HL-60 (cell line): ENCODE results near the gene PGR.

Source experiments
- DNase-seq, 2 experiments: peaks; one replicate each; pipeline ENCODE4 v3.0.0-alpha.2; 2010 to 2020; ENCODE audit warnings: low read depth in 1 of 2, low spot score in 1 of 2
- H3K27ac ChIP-seq: fragments of 250-450 bp; sonication (Bioruptor Pico); replicated peaks from 2 replicates; pipeline ENCODE4 v1.5.1; 2020; ENCODE audit warnings: mild to moderate bottlenecking, moderate library complexity
- H3K27me3 ChIP-seq: fragments of 250-450 bp; sonication (Bioruptor Pico); 2 replicates; pipeline ENCODE4 v1.5.1; 2021; ENCODE audit warnings: mild to moderate bottlenecking, moderate library complexity; ENCODE audit not compliant: insufficient read depth, poor library complexity, severe bottlenecking
- H3K4me3 ChIP-seq: replicated peaks from 2 replicates; pipeline ENCODE4 v1.5.1; 2011; ENCODE audit warnings: mild to moderate bottlenecking, control low read depth, low read length; ENCODE audit not compliant: insufficient read depth
- GABPA ChIP-seq: IDR thresholded peaks from 2 replicates; pipeline ENCODE4 v1.6.1; 2012; ENCODE audit warnings: low read depth
- POLR2AphosphoS5 ChIP-seq: IDR thresholded peaks from 2 replicates; pipeline ENCODE4 v1.6.1; 2012; ENCODE audit warnings: low read depth
- SPI1 ChIP-seq: IDR thresholded peaks from 2 replicates; pipeline ENCODE4 v1.6.1; 2012; ENCODE audit warnings: low read depth, mild to moderate bottlenecking, borderline replicate concordance
- TF ChIP-seq, protein P1 (sequence below): IDR thresholded peaks from one replicate; pipeline ENCODE4 v1.5.1; 2011; ENCODE audit warnings: low read length, control low read depth, inconsistent platforms; ENCODE audit not compliant: insufficient read depth
- TF ChIP-seq, protein P2 (sequence below): IDR thresholded peaks from 2 replicates; pipeline ENCODE4 v1.6.1; 2012; ENCODE audit warnings: low read depth; ENCODE audit not compliant: insufficient replicate concordance

The PGR gene

GRCh38 chr11:101059331-101059730 lies 70.3 kb downstream of the PGR start:
- TF ChIP-seq, protein P1, sequence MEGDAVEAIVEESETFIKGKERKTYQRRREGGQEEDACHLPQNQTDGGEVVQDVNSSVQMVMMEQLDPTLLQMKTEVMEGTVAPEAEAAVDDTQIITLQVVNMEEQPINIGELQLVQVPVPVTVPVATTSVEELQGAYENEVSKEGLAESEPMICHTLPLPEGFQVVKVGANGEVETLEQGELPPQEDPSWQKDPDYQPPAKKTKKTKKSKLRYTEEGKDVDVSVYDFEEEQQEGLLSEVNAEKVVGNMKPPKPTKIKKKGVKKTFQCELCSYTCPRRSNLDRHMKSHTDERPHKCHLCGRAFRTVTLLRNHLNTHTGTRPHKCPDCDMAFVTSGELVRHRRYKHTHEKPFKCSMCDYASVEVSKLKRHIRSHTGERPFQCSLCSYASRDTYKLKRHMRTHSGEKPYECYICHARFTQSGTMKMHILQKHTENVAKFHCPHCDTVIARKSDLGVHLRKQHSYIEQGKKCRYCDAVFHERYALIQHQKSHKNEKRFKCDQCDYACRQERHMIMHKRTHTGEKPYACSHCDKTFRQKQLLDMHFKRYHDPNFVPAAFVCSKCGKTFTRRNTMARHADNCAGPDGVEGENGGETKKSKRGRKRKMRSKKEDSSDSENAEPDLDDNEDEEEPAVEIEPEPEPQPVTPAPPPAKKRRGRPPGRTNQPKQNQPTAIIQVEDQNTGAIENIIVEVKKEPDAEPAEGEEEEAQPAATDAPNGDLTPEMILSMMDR, result no peak
- no peak for TF ChIP-seq SPI1
- TF ChIP-seq, protein P2, sequence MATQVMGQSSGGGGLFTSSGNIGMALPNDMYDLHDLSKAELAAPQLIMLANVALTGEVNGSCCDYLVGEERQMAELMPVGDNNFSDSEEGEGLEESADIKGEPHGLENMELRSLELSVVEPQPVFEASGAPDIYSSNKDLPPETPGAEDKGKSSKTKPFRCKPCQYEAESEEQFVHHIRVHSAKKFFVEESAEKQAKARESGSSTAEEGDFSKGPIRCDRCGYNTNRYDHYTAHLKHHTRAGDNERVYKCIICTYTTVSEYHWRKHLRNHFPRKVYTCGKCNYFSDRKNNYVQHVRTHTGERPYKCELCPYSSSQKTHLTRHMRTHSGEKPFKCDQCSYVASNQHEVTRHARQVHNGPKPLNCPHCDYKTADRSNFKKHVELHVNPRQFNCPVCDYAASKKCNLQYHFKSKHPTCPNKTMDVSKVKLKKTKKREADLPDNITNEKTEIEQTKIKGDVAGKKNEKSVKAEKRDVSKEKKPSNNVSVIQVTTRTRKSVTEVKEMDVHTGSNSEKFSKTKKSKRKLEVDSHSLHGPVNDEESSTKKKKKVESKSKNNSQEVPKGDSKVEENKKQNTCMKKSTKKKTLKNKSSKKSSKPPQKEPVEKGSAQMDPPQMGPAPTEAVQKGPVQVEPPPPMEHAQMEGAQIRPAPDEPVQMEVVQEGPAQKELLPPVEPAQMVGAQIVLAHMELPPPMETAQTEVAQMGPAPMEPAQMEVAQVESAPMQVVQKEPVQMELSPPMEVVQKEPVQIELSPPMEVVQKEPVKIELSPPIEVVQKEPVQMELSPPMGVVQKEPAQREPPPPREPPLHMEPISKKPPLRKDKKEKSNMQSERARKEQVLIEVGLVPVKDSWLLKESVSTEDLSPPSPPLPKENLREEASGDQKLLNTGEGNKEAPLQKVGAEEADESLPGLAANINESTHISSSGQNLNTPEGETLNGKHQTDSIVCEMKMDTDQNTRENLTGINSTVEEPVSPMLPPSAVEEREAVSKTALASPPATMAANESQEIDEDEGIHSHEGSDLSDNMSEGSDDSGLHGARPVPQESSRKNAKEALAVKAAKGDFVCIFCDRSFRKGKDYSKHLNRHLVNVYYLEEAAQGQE, result no peak
- no peaks in the 10 kb centered on the region for H3K27me3 ChIP-seq
- H3K27ac ChIP-seq, result no peak overlapping the region
- no peak for DNase-seq
- no peak overlapping the region for H3K4me3 ChIP-seq

- no peak for DNase-seq
- TF ChIP-seq, protein P1, result no peak
- no peak for TF ChIP-seq POLR2AphosphoS5
- no peak for TF ChIP-seq GABPA
- no peak for TF ChIP-seq SPI1
- TF ChIP-seq, protein P2, result no peak
- H3K4me3 ChIP-seq, result no peak overlapping the region
- no peaks in the 10 kb centered on the region for H3K27me3 ChIP-seq
- no peak overlapping the region for H3K27ac ChIP-seq
Measured at GRCh38 chr11:101053492-101053891, 76.1 kb downstream of the PGR start.

DNA sequence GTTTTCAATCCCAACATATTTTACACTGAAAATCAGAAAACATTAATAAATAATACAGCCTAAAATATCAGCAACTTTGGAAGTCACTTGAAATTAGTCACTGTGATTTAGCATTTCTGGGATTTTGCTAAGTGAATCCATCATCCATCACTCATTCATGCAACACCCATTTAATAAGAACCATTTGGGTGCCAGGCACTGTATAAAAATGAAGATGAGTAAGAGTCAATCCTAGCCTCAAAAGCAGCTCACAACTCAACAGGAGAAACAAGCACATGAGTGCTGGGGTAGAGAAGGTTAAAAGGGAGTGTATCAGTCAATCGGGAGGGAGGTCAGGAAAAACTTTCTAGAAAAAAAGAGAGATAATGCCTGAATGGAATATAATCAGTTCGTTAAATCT lies 77.9 kb downstream of the PGR start:
- TF ChIP-seq POLR2AphosphoS5 (no peak), GABPA (no peak), SPI1 (no peak)
- TF ChIP-seq, protein P2, result no peak
- TF ChIP-seq, protein P1, result no peak
- Histone ChIP-seq H3K27me3 (no peaks in the 10 kb centered on the region), H3K27ac (no peak overlapping the region), H3K4me3 (no peak overlapping the region)
- no peak for DNase-seq
